ENCODE data around the gene C6orf132. TPM values are rescaled to one million over a fixed set of nuclear protein-coding genes. Genes with fewer than 3 reads are reported as not detected.

Gene C6orf132
- total RNA-seq, 2 donors from 2014 or later: 1.9 to 2.8 TPM

- H3K4me3 ChIP-seq: no peak overlapping the region
- H3K36me3 ChIP-seq: no peaks in the 10 kb centered on the region
- H3K9me3 ChIP-seq: no peaks in the 10 kb centered on the region
- no peak overlapping the region for H3K27ac ChIP-seq
- H3K27me3 ChIP-seq: no peaks in the 10 kb centered on the region
- TF ChIP-seq CTCF (IDR thresholded peaks at IDR 0.05): no peak
- DNase-seq (ENCODE audit: low spot score): no peak
- no peaks in the 10 kb centered on the region for H3K4me1 ChIP-seq
Observed at GRCh38 chr6:42184475-42184874, 42.1 kb upstream of the C6orf132 start.

GRCh38 chr6:42182101-42182500, 39.7 kb upstream of the C6orf132 start:
- Histone ChIP-seq H3K27me3 (no peaks in the 10 kb centered on the region), H3K36me3 (no peaks in the 10 kb centered on the region), H3K4me3 (no peak overlapping the region), H3K9me3 (no peaks in the 10 kb centered on the region), H3K4me1 (no peaks in the 10 kb centered on the region), H3K27ac (no peak overlapping the region)
- TF ChIP-seq CTCF (IDR thresholded peaks at IDR 0.05): no peak
- DNase-seq (ENCODE audit: low spot score): no peak

GRCh38 chr6:42179945-42180313, 37.5 kb upstream of the C6orf132 start:
- H3K9me3 ChIP-seq: no peaks in the 10 kb centered on the region
- H3K4me3 ChIP-seq: no peak overlapping the region
- H3K27ac ChIP-seq: no peak overlapping the region
- H3K27me3 ChIP-seq: no peaks in the 10 kb centered on the region
- no peak for DNase-seq (ENCODE audit: low spot score)
- H3K4me1 ChIP-seq: no peaks in the 10 kb centered on the region
- no peaks in the 10 kb centered on the region for H3K36me3 ChIP-seq
- TF ChIP-seq CTCF (IDR thresholded peaks at IDR 0.05): no peak

- Histone ChIP-seq H3K36me3 (no peaks in the 10 kb centered on the region), H3K27ac (no peak overlapping the region), H3K27me3 (no peaks in the 10 kb centered on the region), H3K4me3 (no peak overlapping the region), H3K4me1 (no peaks in the 10 kb centered on the region), H3K9me3 (no peaks in the 10 kb centered on the region)
- DNase-seq (ENCODE audit: low spot score): no peak
- no peak for TF ChIP-seq CTCF (IDR thresholded peaks at IDR 0.05)
Observed at GRCh38 chr6:42179261-42179944, 37.0 kb upstream of the C6orf132 start.

- Histone ChIP-seq H3K9me3 (no peaks in the 10 kb centered on the region), H3K4me3 (no peak overlapping the region)
- DNase-seq (ENCODE audit: low spot score): no peak
Observed at GRCh38 chr6:42177514-42178364, 35.3 kb upstream of the C6orf132 start.

More at GRCh38 chr6:42177514-42178364, 35.3 kb upstream of the C6orf132 start:
- Histone ChIP-seq H3K4me1 (no peaks in the 10 kb centered on the region), H3K27me3 (no peaks in the 10 kb centered on the region), H3K36me3 (no peaks in the 10 kb centered on the region), H3K27ac (no peak overlapping the region)
- TF ChIP-seq CTCF (IDR thresholded peaks at IDR 0.05): no peak
